Measurements from ENCODE around the gene PRKCE.

- TF ChIP-seq POLR2A (IDR thresholded peaks at IDR 0.05): no peak
- TF ChIP-seq, protein P1, sequence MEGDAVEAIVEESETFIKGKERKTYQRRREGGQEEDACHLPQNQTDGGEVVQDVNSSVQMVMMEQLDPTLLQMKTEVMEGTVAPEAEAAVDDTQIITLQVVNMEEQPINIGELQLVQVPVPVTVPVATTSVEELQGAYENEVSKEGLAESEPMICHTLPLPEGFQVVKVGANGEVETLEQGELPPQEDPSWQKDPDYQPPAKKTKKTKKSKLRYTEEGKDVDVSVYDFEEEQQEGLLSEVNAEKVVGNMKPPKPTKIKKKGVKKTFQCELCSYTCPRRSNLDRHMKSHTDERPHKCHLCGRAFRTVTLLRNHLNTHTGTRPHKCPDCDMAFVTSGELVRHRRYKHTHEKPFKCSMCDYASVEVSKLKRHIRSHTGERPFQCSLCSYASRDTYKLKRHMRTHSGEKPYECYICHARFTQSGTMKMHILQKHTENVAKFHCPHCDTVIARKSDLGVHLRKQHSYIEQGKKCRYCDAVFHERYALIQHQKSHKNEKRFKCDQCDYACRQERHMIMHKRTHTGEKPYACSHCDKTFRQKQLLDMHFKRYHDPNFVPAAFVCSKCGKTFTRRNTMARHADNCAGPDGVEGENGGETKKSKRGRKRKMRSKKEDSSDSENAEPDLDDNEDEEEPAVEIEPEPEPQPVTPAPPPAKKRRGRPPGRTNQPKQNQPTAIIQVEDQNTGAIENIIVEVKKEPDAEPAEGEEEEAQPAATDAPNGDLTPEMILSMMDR (IDR thresholded peaks at IDR 0.05): no peak
These were observed 450.2 kb downstream of the PRKCE start for GRCh38 chr2:46101557-46102220.
